Stomach (tissue), 9 donors: Measurements from ENCODE around the gene ABCA3. TPM values are rescaled to one million over a fixed set of nuclear protein-coding genes. Genes with fewer than 3 reads are reported as not detected.

Experiments used
- DNase-seq, 2 donors: peaks; one replicate each; pipeline versions ENCODE4 v3.0.0 to v3.0.0-alpha.2; 2013 to 2019
- H3K27ac ChIP-seq, 5 donors: fragments of 200-600 bp in 4 of 5; sonication (generic) in 4 of 5; one replicate each; pipeline ENCODE4 v1.5.1; 2013 to 2019; ENCODE audit warnings: mild to moderate bottlenecking in 1 of 5, moderate library complexity in 1 of 5
- H3K27me3 ChIP-seq, 3 donors: fragments of 200-600 bp; sonication (generic); one replicate each; pipeline ENCODE4 v1.5.1; 2017 to 2019; ENCODE audit warnings: mixed run types in 1 of 3
- H3K36me3 ChIP-seq, 4 donors: fragments of 200-600 bp; sonication (generic); 1 replicate in 3 of 4; 2 replicates in 1 of 4; pipeline ENCODE4 v1.5.1; 2016 to 2019
- H3K4me1 ChIP-seq, 4 donors: fragments of 200-600 bp; sonication (generic); one replicate each; pipeline ENCODE4 v1.5.1; 2016 to 2019
- H3K4me3 ChIP-seq, 4 donors: fragments of 200-600 bp; sonication (generic) in 3 of 4; one replicate each; pipeline ENCODE4 v1.5.1; 2016 to 2019; ENCODE audit warnings: mild to moderate bottlenecking in 1 of 4
- H3K9me3 ChIP-seq, 4 donors: fragments of 200-600 bp; sonication (generic); one replicate each; pipeline ENCODE4 v1.5.1; 2016 to 2019
- EP300 ChIP-seq: sonication (generic); formaldehyde crosslinking; IDR thresholded peaks from one replicate; pipeline ENCODE4 v1.6.1; 2017; ENCODE audit warnings: antibody characterized with exemption
- POLR2A ChIP-seq, 4 donors: fragments of 450-650 bp; IDR thresholded peaks; one replicate each; pipeline ENCODE4 v1.6.1; 2016; ENCODE audit warnings: antibody characterized with exemption in 4 of 4, control low read depth in 2 of 4, mild to moderate bottlenecking in 1 of 4, moderate library complexity in 1 of 4
- POLR2AphosphoS5 ChIP-seq, 3 donors: sonication (generic); formaldehyde crosslinking; IDR thresholded peaks; one replicate each; pipeline ENCODE4 v1.6.1; 2016; ENCODE audit warnings: antibody characterized with exemption in 3 of 3
- WGBS, 5 donors: extraction: QIAGEN DNeasy Blood & Tissue Kit in 3 of 5; methylation state at CpG; one replicate each; pipeline versions ENCODE4 v1.1.5 to v1.1.7; 2013 to 2018; 5-methylcytosine and 5-hydroxymethylcytosine counted together
- intact Hi-C: fragments of 100-400 bp; cut with DNase I; formaldehyde crosslinking; loops from one replicate; pipeline ENCODE4 v1.15.1; 2023; ENCODE audit warnings: low total_unique reads
- polyA plus RNA-seq, 3 donors: library from polyadenylated mRNA; stranded (reverse); fragments of 200-250 nt; gene quantifications; one replicate each; pipeline ENCODE4 v1.2.3, GENCODE V29; 2013
- total RNA-seq, 5 donors: library from RNA; depleted of rRNA; stranded (reverse); fragments of >200 nt; gene quantifications; one replicate each; pipeline versions ENCODE4 v1.1.0 to v1.2.3, GENCODE V29; 2014 to 2016
- TF ChIP-seq, protein P1 (sequence below), 7 experiments: fragments of 450-650 bp in 4 of 7; fragments of 200-600 bp in 3 of 7; sonication (generic) in 3 of 7; IDR thresholded peaks; one replicate each; pipeline ENCODE4 v1.5.1; 2016 to 2019; ENCODE audit warnings: antibody characterized with exemption in 7 of 7, control low read depth in 2 of 7, mild to moderate bottlenecking in 1 of 7
- donor health status: healthy with polysubstance abuse.
- donor health status: Bipolar disorder and iron deficiency.
- donor health status: healthy.

The ABCA3 gene
- total and polyA plus RNA-seq, 8 donors, result 0.61 to 39.3 (median 3.9) TPM

- no peaks in the 10 kb centered on the region for H3K9me3 ChIP-seq
- DNase-seq, result peak; percentile 98
- peak within 1 kb of the TSS; percentile 67 to 75 (median 71) for H3K4me3 ChIP-seq
- H3K27ac ChIP-seq, result peak within 1 kb of the TSS; percentile 88 to 99 (median 93)
- H3K36me3 ChIP-seq, result peaks cover 42 to 53% (median 49%) of the 10 kb centered on the region in 4 donors
- TF ChIP-seq, protein P1, sequence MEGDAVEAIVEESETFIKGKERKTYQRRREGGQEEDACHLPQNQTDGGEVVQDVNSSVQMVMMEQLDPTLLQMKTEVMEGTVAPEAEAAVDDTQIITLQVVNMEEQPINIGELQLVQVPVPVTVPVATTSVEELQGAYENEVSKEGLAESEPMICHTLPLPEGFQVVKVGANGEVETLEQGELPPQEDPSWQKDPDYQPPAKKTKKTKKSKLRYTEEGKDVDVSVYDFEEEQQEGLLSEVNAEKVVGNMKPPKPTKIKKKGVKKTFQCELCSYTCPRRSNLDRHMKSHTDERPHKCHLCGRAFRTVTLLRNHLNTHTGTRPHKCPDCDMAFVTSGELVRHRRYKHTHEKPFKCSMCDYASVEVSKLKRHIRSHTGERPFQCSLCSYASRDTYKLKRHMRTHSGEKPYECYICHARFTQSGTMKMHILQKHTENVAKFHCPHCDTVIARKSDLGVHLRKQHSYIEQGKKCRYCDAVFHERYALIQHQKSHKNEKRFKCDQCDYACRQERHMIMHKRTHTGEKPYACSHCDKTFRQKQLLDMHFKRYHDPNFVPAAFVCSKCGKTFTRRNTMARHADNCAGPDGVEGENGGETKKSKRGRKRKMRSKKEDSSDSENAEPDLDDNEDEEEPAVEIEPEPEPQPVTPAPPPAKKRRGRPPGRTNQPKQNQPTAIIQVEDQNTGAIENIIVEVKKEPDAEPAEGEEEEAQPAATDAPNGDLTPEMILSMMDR (IDR thresholded peaks at IDR 0.05), result peak in 6 of 7 experiments; percentile 10 to 83 (median 70)
- TF ChIP-seq POLR2A (IDR thresholded peaks at IDR 0.05) (peak in 1 of 4 donors; percentile 36), EP300 (no peak), POLR2AphosphoS5 (IDR thresholded peaks at IDR 0.05) (peak; percentile 79 to 95 (median 87))
- no peaks in the 10 kb centered on the region for H3K27me3 ChIP-seq
- intact Hi-C loops, result loop anchor here (10.0 kb wide), 1 partner anchor 47 kb away; the partner anchor contains the start of gene MLST8
- WGBS, 5 donors, result 1 to 4% (median 1%) methylated on average over 18 to 88 of the region's 88 CpGs
- H3K4me1 ChIP-seq, result peaks cover 15 to 36% (median 29%) of the 10 kb centered on the region in 4 donors
Measured at GRCh38 chr16:2251296-2252111, 89.0 kb downstream of the ABCA3 start, which contains the start of gene ECI1. ECI1 (minus strand) TSS chr16:2251587; CDS start chr16:2251566, 21 bp downstream.

- peaks cover 42 to 53% (median 49%) of the 10 kb centered on the region in 4 donors for H3K36me3 ChIP-seq
- DNase-seq, result peak in 1 of 2 donors; percentile 62
- WGBS, 5 donors, result 3 to 6% (median 5%) methylated on average over 26 to 35 of the region's 35 CpGs
Measured at GRCh38 chr16:2250652-2251295, 89.8 kb downstream of the ABCA3 start.

GRCh38 chr16:2246301-2246885 lies 94.1 kb downstream of the ABCA3 start:
- Histone ChIP-seq H3K36me3 (peaks cover 42 to 63% (median 59%) of the 10 kb centered on the region in 4 donors), H3K4me3 (no peak overlapping the region), H3K27ac (no peak overlapping the region), H3K27me3 (no peaks in the 10 kb centered on the region), H3K4me1 (peaks cover 8 to 22% (median 15%) of the 10 kb centered on the region in 4 donors), H3K9me3 (no peaks in the 10 kb centered on the region)
- WGBS, 5 donors, result 88 to 93% (median 91%) methylated on average over 14 to 18 of the region's 18 CpGs
- TF ChIP-seq POLR2A (IDR thresholded peaks at IDR 0.05) (no peak), EP300 (no peak), POLR2AphosphoS5 (IDR thresholded peaks at IDR 0.05) (no peak)
- TF ChIP-seq, protein P1 (IDR thresholded peaks at IDR 0.05), result no peak
- intact Hi-C loops, result no loop called here
- no peak for DNase-seq

More at GRCh38 chr16:2250652-2251295, 89.8 kb downstream of the ABCA3 start:
- Histone ChIP-seq H3K4me3 (peak overlapping the region; percentile 67 to 75 (median 71)), H3K27ac (peak overlapping the region; percentile 88 to 99 (median 93)), H3K9me3 (no peaks in the 10 kb centered on the region), H3K4me1 (peaks cover 15 to 36% (median 29%) of the 10 kb centered on the region in 4 donors), H3K27me3 (no peaks in the 10 kb centered on the region)
- intact Hi-C loops, result loop anchor here (10.0 kb wide), 1 partner anchor 46 kb away; the partner anchor contains the start of gene MLST8
- TF ChIP-seq POLR2AphosphoS5 (IDR thresholded peaks at IDR 0.05), result no peak
- TF ChIP-seq POLR2A (IDR thresholded peaks at IDR 0.05), result no peak
- TF ChIP-seq, protein P1 (IDR thresholded peaks at IDR 0.05), result no peak
- no peak for TF ChIP-seq EP300
